HepG2 (cell line): ENCODE measurements around the gene SEZ6L. TPM values are rescaled to one million over a fixed set of nuclear protein-coding genes. Genes with fewer than 3 reads are reported as not detected.

Source experiments
- ATAC-seq: fragments of 200-7000 bp; cut with Tn5 transposase; 3 replicates; pipeline ENCODE4 v1.9.1; 2020; ENCODE audit warnings: mild to moderate bottlenecking, moderate library complexity
- BruUV-seq: library from RNA; stranded (reverse); fragments of 400-500 nt; replicated peaks from 2 replicates; lab custom pipeline; 2021; lab: Mats Ljungman, UMichigan
- CTCF ChIA-PET: fragments of 300-600 bp; formaldehyde crosslinking; extraction: SDS; loops from one replicate; lab custom pipeline; 2021; ENCODE audit warnings: low total read pairs, inconsistent platforms, low intra/inter-chr PET ratio; lab: Yijun Ruan, JAX
- POLR2A ChIA-PET: fragments of 350-600 bp; sonication (Branson Sonifier 250); formaldehyde crosslinking; loops from one replicate; lab custom pipeline; 2020; ENCODE audit warnings: antibody characterized with exemption, inconsistent platforms; lab: Yijun Ruan, JAX
- DNase-seq: peaks from one replicate; pipeline ENCODE4 v3.0.0-alpha.2; 2015; ENCODE audit warnings: low spot score
- FAIRE-seq: peaks from 3 replicates; lab custom pipeline; 2011; peaks lifted over from hg19 to GRCh38; lab: Jason Lieb, UNC
- H2AFZ ChIP-seq: one replicate; pipeline ENCODE4 v1.6.1; 2011; ENCODE audit warnings: low read length, inconsistent platforms
- H3K27ac ChIP-seq: fragments of 300-600 bp; 3 replicates; pipeline ENCODE4 v1.8.0; 2011; ENCODE audit warnings: mixed run types, mild to moderate bottlenecking, mixed read lengths, low read length, inconsistent platforms; ENCODE audit not compliant: insufficient read depth; ENCODE audit errors: extremely low read length
- H3K27me3 ChIP-seq, 2 experiments: fragments of 200-600 bp in 1 of 2; 2 replicates in 1 of 2; 3 replicates in 1 of 2; pipeline versions ENCODE4 v1.6.0 to v1.8.0; 2011; ENCODE audit warnings: low read length in 2 of 2, mild to moderate bottlenecking in 2 of 2, moderate library complexity in 2 of 2, inconsistent platforms in 1 of 2; ENCODE audit not compliant: insufficient read depth in 2 of 2, control insufficient read depth in 1 of 2
- H3K36me3 ChIP-seq, 2 experiments: fragments of 200-600 bp in 1 of 2; replicated peaks in 1 of 2; 2 replicates in 1 of 2; 3 replicates in 1 of 2; pipeline versions ENCODE4 v1.5.1 to v1.8.0; 2011; ENCODE audit warnings: low read length in 2 of 2, inconsistent platforms in 1 of 2; ENCODE audit not compliant: insufficient read depth in 2 of 2, control insufficient read depth in 1 of 2
- H3K4me1 ChIP-seq: 2 replicates; pipeline ENCODE4 v1.5.1; 2012; ENCODE audit warnings: low read length, inconsistent platforms; ENCODE audit not compliant: insufficient read depth
- H3K4me2 ChIP-seq: 2 replicates; pipeline ENCODE4 v1.6.0; 2011; ENCODE audit warnings: low read depth, low read length, inconsistent platforms
- H3K4me3 ChIP-seq, 3 experiments: fragments of 200-600 bp in 1 of 3; sonication (generic), shearing (Covaris generic) in 1 of 3; replicated peaks in 1 of 3; 2 replicates each; pipeline ENCODE4 v1.5.1; 2011 to 2016; ENCODE audit warnings: low read length in 3 of 3, inconsistent platforms in 2 of 3, low read depth in 2 of 3, mild to moderate bottlenecking in 2 of 3, control low read depth in 1 of 3, mixed read lengths in 1 of 3; ENCODE audit not compliant: insufficient read depth in 1 of 3
- H3K79me2 ChIP-seq: one replicate; pipeline ENCODE4 v1.6.1; 2011; ENCODE audit warnings: low read length, inconsistent platforms; ENCODE audit not compliant: insufficient read depth
- H3K9ac ChIP-seq: 2 replicates; pipeline ENCODE4 v1.6.0; 2011; ENCODE audit warnings: mild to moderate bottlenecking, low read depth, low read length, inconsistent platforms; ENCODE audit not compliant: insufficient read depth
- H3K9me3 ChIP-seq: 2 replicates; pipeline ENCODE4 v1.5.1; 2012; ENCODE audit warnings: mild to moderate bottlenecking, low read length
- H4K20me1 ChIP-seq: 2 replicates; pipeline ENCODE4 v1.6.0; 2011; ENCODE audit warnings: inconsistent platforms, mild to moderate bottlenecking, low read length, moderate library complexity; ENCODE audit not compliant: insufficient read depth
- DNMT3B ChIP-seq: conservative IDR thresholded peaks from 2 replicates; pipeline ENCODE4 v1.6.1; 2016; ENCODE audit warnings: missing biosample characterization, control low read depth
- GATAD2A ChIP-seq: IDR thresholded peaks from 2 replicates; pipeline ENCODE4 v1.6.1; 2016
- HIVEP1 ChIP-seq: sonication (generic); formaldehyde crosslinking; IDR thresholded peaks from 2 replicates; pipeline ENCODE4 v1.4.0; 2020; ENCODE audit warnings: mild to moderate bottlenecking, missing genetic modification reagents
- MXI1 ChIP-seq: IDR thresholded peaks from 3 replicates; pipeline ENCODE4 v1.6.1; 2012; ENCODE audit warnings: low read depth, low read length, inconsistent platforms, borderline replicate concordance
- POGZ ChIP-seq: sonication (generic); formaldehyde crosslinking; IDR thresholded peaks from 2 replicates; pipeline ENCODE4 v1.4.0; 2020; ENCODE audit warnings: mild to moderate bottlenecking, missing genetic modification reagents
- POLR2G ChIP-seq: fragments of 200-400 bp; formaldehyde crosslinking; IDR thresholded peaks from 2 replicates; pipeline ENCODE4 v1.6.1; 2018; ENCODE audit warnings: mild to moderate bottlenecking, low read depth, low read length, moderate library complexity
- ZNF230 ChIP-seq: sonication (generic); formaldehyde crosslinking; IDR thresholded peaks from 2 replicates; pipeline ENCODE4 v1.4.0; 2020; ENCODE audit warnings: mild to moderate bottlenecking, missing genetic modification reagents
- ZNF451 ChIP-seq: sonication (generic); formaldehyde crosslinking; IDR thresholded peaks from 2 replicates; pipeline ENCODE4 v1.5.0; 2020; ENCODE audit warnings: mild to moderate bottlenecking, missing genetic modification reagents
- ZNF562 ChIP-seq: sonication (generic); formaldehyde crosslinking; IDR thresholded peaks from 2 replicates; pipeline ENCODE4 v1.8.0; 2022; ENCODE audit warnings: missing genetic modification reagents, borderline replicate concordance
- ZNF772 ChIP-seq: sonication (generic); formaldehyde crosslinking; IDR thresholded peaks from 2 replicates; pipeline ENCODE4 v1.5.0; 2020; ENCODE audit warnings: mild to moderate bottlenecking, missing genetic modification reagents
- WGBS: methylation state at CpG from one replicate; pipeline ENCODE4 v1.1.6; 2017; ENCODE audit warnings: low lambda C conversion rate; 5-methylcytosine and 5-hydroxymethylcytosine counted together
- in situ Hi-C: cut with HindIII; loops from 2 replicates; pipeline ENCODE4 v1.10.0; 2017; ENCODE audit warnings: low pct_unique_long_range_greater_than_20kb; ENCODE audit not compliant: extremely low pct_ligation_motif_present
- intact Hi-C: fragments of 100-400 bp; cut with micrococcal nuclease; formaldehyde crosslinking; loops from one replicate; pipeline ENCODE4 v1.10.0; 2022; ENCODE audit not compliant: unreplicated experiment
- polyA plus RNA-seq, 8 experiments: library from polyadenylated mRNA; depleted of rRNA in 3 of 8; stranded (reverse) in 7 of 8; unstranded in 1 of 8; fragments of >200 nt; fragmentation: Illumina TruSeq in 4 of 8; extraction: Trizol in 4 of 8; gene quantifications; 2 replicates each; pipeline versions ENCODE4 v1.2.1 to v1.2.3, GENCODE V29; 2011 to 2016; ENCODE audit warnings: low read depth in 4 of 8, missing spikeins in 1 of 8, mixed read lengths in 1 of 8; ENCODE audit not compliant: insufficient read depth in 1 of 8
- total RNA-seq, 5 experiments: library from RNA; depleted of rRNA; stranded (reverse); fragments of >200 nt; fragmentation: Illumina TruSeq; extraction: Trizol; gene quantifications; 2 replicates each; pipeline ENCODE4 v1.2.3, GENCODE V29; 2016; ENCODE audit warnings: low read depth in 1 of 5
- TF ChIP-seq, protein P1 (sequence below): sonication (generic); formaldehyde crosslinking; IDR thresholded peaks from 2 replicates; pipeline ENCODE4 v1.4.0; 2020; ENCODE audit warnings: missing genetic modification reagents, low read depth, mild to moderate bottlenecking, borderline replicate concordance

The SEZ6L gene
- total and polyA plus RNA-seq, 2 of the 13 experiments (the other 11 are each of a cell fraction or from before 2014, with no cell fraction given): not detected

DNA sequence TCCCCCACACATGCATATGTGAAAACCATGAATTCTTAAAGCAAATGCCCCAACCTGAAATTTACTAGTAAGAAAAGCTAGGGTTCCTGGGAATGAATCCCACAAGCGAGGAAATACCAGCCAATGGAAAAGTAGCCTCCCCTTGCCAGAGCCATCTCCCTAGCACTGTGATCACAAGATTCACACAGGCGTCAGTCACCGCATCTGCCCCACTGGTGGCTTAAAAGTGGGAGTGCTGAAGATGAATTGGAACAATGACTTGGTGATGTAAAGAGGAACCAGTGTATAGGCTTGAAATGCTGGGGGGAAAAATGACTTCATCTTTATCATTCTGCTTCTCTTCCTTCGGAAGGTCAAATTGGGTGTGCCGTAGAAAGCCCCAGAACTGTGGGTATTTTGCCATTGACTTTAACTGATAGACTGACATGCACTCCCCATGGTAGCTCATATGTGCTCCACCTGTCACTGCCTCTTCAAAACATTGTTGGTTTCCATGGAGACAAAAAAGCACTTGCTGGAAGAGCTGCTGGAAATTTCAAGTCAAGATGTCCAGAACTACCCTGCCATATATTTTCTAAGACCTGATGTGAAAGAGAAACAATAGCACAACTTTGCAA lies 240.6 kb downstream of the SEZ6L start:
- 42% methylated on average over 5 of the region's 5 CpGs for WGBS
- Histone ChIP-seq H3K79me2 (no peaks in the 10 kb centered on the region), H3K9ac (no peak overlapping the region), H3K4me2 (no peak overlapping the region), H4K20me1 (no peaks in the 10 kb centered on the region), H3K27me3 (peaks cover 0 to 5% of the 10 kb centered on the region in 2 experiments; a peak in 2 of 5 replicates), H3K27ac (no peak overlapping the region), H3K4me1 (no peaks in the 10 kb centered on the region), H3K9me3 (no peaks in the 10 kb centered on the region), H2AFZ (no peak overlapping the region), H3K4me3 (no peak overlapping the region), H3K36me3 (no peaks in the 10 kb centered on the region)
- no TSS peak for BruUV-seq
- in situ Hi-C loops (no loop called here), intact Hi-C loops (no loop called here)
- TF ChIP-seq HIVEP1 (CRISPR knock-in tag) (no peak), MXI1 (no peak), DNMT3B (CRISPR knock-in tag) (no peak), POLR2G (no peak), ZNF230 (no peak), ZNF562 (CRISPR knock-in tag) (no peak), GATAD2A (no peak), ZNF451 (no peak), POGZ (no peak), ZNF772 (CRISPR knock-in tag) (no peak)
- TF ChIP-seq, protein P1, sequence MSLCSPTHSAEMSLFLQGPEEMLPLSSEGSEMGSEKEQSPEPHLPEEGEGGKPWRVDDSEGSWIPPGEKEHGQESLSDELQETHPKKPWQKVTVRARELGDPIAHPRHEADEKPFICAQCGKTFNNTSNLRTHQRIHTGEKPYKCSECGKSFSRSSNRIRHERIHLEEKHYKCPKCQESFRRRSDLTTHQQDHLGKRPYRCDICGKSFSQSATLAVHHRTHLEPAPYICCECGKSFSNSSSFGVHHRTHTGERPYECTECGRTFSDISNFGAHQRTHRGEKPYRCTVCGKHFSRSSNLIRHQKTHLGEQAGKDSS (CRISPR knock-in tag): no peak
- ATAC-seq (no peak), FAIRE-seq (no peak), DNase-seq (no peak)
- ChIA-PET CTCF (no interaction called here), POLR2A (no interaction called here)
